ENCODE results near the gene DMD.

DMD gene

DNA sequence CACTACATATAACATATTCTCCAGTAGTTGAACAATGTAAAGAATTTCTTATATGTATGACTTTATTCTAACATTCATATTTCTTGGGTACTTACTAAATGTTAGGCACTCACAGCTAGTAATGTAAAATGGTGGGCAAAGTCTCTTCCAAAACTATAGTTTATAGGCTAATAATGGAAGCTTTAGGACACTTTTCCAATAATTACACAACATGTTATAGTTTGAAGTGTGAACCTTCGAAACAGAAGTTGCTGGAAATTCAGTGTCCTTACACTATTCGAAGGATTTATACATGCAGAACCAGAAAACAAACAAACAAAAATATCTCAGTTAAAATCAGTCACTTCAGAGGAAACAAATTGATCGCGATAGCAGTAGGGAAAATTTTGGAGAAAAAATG is 212.6 kb downstream of the DMD start:
- no peak overlapping the region for H3K27ac ChIP-seq (ENCODE audit: low read length)
- no peaks in the 10 kb centered on the region for H3K9me3 ChIP-seq (ENCODE audit: insufficient read depth, low read length)
- H2AFZ ChIP-seq (ENCODE audit: low read depth, low read length) = no peak overlapping the region
- no peaks in the 10 kb centered on the region for H3K27me3 ChIP-seq (ENCODE audit: low read depth, low read length)
- TF ChIP-seq, protein P1, sequence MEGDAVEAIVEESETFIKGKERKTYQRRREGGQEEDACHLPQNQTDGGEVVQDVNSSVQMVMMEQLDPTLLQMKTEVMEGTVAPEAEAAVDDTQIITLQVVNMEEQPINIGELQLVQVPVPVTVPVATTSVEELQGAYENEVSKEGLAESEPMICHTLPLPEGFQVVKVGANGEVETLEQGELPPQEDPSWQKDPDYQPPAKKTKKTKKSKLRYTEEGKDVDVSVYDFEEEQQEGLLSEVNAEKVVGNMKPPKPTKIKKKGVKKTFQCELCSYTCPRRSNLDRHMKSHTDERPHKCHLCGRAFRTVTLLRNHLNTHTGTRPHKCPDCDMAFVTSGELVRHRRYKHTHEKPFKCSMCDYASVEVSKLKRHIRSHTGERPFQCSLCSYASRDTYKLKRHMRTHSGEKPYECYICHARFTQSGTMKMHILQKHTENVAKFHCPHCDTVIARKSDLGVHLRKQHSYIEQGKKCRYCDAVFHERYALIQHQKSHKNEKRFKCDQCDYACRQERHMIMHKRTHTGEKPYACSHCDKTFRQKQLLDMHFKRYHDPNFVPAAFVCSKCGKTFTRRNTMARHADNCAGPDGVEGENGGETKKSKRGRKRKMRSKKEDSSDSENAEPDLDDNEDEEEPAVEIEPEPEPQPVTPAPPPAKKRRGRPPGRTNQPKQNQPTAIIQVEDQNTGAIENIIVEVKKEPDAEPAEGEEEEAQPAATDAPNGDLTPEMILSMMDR (IDR thresholded peaks at IDR 0.05; ENCODE audit: low read depth, low read length) = no peak
- TF ChIP-seq EZH2phosphoT487 (IDR thresholded peaks at IDR 0.05; ENCODE audit: low read depth) = no peak
- H3K4me1 ChIP-seq (ENCODE audit: low read length) = peaks cover 16% of the 10 kb centered on the region
- no peaks in the 10 kb centered on the region for H3K79me2 ChIP-seq (ENCODE audit: low read length)
- H3K4me3 ChIP-seq (ENCODE audit: low read length) = no peak overlapping the region
- no peak overlapping the region for H3K4me2 ChIP-seq (ENCODE audit: low read length)
- H3K9ac ChIP-seq (ENCODE audit: low read length) = no peak overlapping the region
- H4K20me1 ChIP-seq (ENCODE audit: insufficient read depth, low read length) = no peaks in the 10 kb centered on the region
- no peaks in the 10 kb centered on the region for H3K36me3 ChIP-seq (replicated peaks; ENCODE audit: low read depth, low read length)

DNA sequence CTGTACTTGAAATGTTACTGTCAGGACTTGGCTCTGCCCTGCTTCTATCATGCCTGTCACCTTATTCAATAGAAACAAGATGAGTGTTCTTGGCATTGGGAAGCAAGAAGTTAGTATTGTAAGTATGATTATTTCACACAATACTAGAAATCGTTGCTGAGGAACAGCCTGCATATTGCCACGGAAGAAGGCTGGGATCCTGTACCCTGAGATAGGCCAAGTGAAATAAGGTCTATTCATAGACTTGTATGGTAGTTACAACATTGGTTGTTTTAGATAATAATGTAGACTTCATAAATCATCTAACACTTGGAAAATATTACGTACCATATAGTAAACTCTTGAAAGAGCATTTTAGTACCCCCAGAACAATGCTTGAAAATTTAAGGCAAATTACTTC is 215.9 kb downstream of the DMD start:
- Histone ChIP-seq H4K20me1 (ENCODE audit: insufficient read depth, low read length) (no peaks in the 10 kb centered on the region), H3K9ac (ENCODE audit: low read length) (no peak overlapping the region), H3K4me3 (ENCODE audit: low read length) (no peak overlapping the region), H2AFZ (ENCODE audit: low read depth, low read length) (no peak overlapping the region), H3K4me2 (ENCODE audit: low read length) (no peak overlapping the region), H3K79me2 (ENCODE audit: low read length) (no peaks in the 10 kb centered on the region), H3K4me1 (ENCODE audit: low read length) (no peaks in the 10 kb centered on the region), H3K36me3 (replicated peaks; ENCODE audit: low read depth, low read length) (no peaks in the 10 kb centered on the region), H3K27ac (ENCODE audit: low read length) (no peak overlapping the region), H3K27me3 (ENCODE audit: low read depth, low read length) (no peaks in the 10 kb centered on the region), H3K9me3 (ENCODE audit: insufficient read depth, low read length) (no peaks in the 10 kb centered on the region)
- TF ChIP-seq, protein P1 (IDR thresholded peaks at IDR 0.05; ENCODE audit: low read depth, low read length) = no peak
- TF ChIP-seq EZH2phosphoT487 (IDR thresholded peaks at IDR 0.05; ENCODE audit: low read depth) = no peak

DNA sequence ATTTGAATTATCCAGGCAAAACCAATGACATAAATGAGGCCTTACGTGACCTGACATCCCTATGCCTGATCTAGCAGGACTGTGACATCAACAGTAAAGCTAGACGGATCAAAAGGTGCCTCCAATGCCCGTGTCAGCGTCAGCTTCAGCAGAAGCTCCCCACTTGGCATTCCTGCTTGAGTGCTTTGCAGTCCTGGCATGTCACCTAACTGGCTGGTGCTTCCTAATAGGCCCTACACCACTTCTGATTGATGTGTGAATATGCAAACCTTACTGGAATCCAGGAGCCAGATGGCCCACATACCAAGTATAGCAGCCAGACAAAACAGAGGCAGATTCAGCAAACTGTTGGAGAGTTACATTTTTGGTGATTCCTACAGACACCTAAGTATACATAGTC is 224.2 kb downstream of the DMD start:
- TF ChIP-seq EZH2phosphoT487 (IDR thresholded peaks at IDR 0.05; ENCODE audit: low read depth) = no peak
- TF ChIP-seq, protein P1 (IDR thresholded peaks at IDR 0.05; ENCODE audit: low read depth, low read length) = no peak
- Histone ChIP-seq H2AFZ (ENCODE audit: low read depth, low read length) (no peak overlapping the region), H3K4me3 (ENCODE audit: low read length) (no peak overlapping the region), H3K79me2 (ENCODE audit: low read length) (no peaks in the 10 kb centered on the region), H3K4me2 (ENCODE audit: low read length) (no peak overlapping the region), H3K27me3 (ENCODE audit: low read depth, low read length) (no peaks in the 10 kb centered on the region), H3K9ac (ENCODE audit: low read length) (no peak overlapping the region), H3K4me1 (ENCODE audit: low read length) (peaks cover 12% of the 10 kb centered on the region), H3K36me3 (replicated peaks; ENCODE audit: low read depth, low read length) (no peaks in the 10 kb centered on the region), H3K27ac (ENCODE audit: low read length) (no peak overlapping the region), H4K20me1 (ENCODE audit: insufficient read depth, low read length) (no peaks in the 10 kb centered on the region), H3K9me3 (ENCODE audit: insufficient read depth, low read length) (no peaks in the 10 kb centered on the region)

DNA sequence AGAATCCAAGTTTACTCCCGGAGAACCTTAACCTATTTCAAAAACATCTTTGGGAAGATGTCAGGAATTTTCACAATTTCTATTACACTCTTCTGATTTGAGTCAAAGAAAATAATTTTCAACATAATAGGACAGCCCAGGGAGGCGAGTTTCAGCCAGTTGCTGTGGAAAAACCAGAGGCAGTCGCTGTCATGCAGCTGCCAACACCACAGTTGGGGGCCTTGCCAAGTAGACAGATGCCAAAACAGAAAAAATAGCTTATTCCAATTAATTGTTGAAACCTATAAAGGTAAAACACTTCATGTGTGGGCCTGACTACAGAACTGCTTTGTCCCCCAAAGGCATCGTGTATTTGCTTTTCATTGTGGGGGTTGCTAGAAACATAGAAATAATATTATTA is 225.8 kb downstream of the DMD start:
- Histone ChIP-seq H3K36me3 (replicated peaks; ENCODE audit: low read depth, low read length) (no peaks in the 10 kb centered on the region), H3K4me1 (ENCODE audit: low read length) (peaks cover 12% of the 10 kb centered on the region), H3K9ac (ENCODE audit: low read length) (no peak overlapping the region), H3K4me2 (ENCODE audit: low read length) (no peak overlapping the region), H3K79me2 (ENCODE audit: low read length) (no peaks in the 10 kb centered on the region), H3K27ac (ENCODE audit: low read length) (no peak overlapping the region), H3K9me3 (ENCODE audit: insufficient read depth, low read length) (no peaks in the 10 kb centered on the region), H3K4me3 (ENCODE audit: low read length) (no peak overlapping the region), H4K20me1 (ENCODE audit: insufficient read depth, low read length) (no peaks in the 10 kb centered on the region), H2AFZ (ENCODE audit: low read depth, low read length) (no peak overlapping the region), H3K27me3 (ENCODE audit: low read depth, low read length) (no peaks in the 10 kb centered on the region)
- no peak for TF ChIP-seq EZH2phosphoT487 (IDR thresholded peaks at IDR 0.05; ENCODE audit: low read depth)
- TF ChIP-seq, protein P1 (IDR thresholded peaks at IDR 0.05; ENCODE audit: low read depth, low read length) = no peak

Measured in OCI-LY3 (cell line).